Stimulated activated CD8-positive, alpha-beta memory T cell treated with anti-CD3 and anti-CD28 coated beads, Interleukin-4, amount 100 ng/mL, for 4 hours (primary cell): ENCODE data around the gene GNB4.

ENCODE experiments used
- DNase-seq, 2 donors: peaks; one replicate each; pipeline ENCODE4 v3.0.0-alpha.2; 2020; ENCODE audit warnings: low read depth in 2 of 2, low spot score in 1 of 2

GNB4 gene

GRCh38 chr3:179438841-179439240 lies 12.4 kb downstream of the GNB4 start:
- DNase-seq: no peak

- DNase-seq: no peak
Measured at GRCh38 chr3:179436517-179436916, 14.8 kb downstream of the GNB4 start.

GRCh38 chr3:179432451-179432850 lies 18.8 kb downstream of the GNB4 start:
- DNase-seq: no peak

- no peak for DNase-seq
Measured at GRCh38 chr3:179432021-179432420, 19.2 kb downstream of the GNB4 start.

- no peak for DNase-seq
Measured at GRCh38 chr3:179430277-179430870, 20.9 kb downstream of the GNB4 start.

- no peak for DNase-seq
Measured at GRCh38 chr3:179428876-179429548, 22.3 kb downstream of the GNB4 start.

- no peak for DNase-seq
Measured at GRCh38 chr3:179425075-179425474, 26.2 kb downstream of the GNB4 start.

GRCh38 chr3:179421500-179421899 lies 29.8 kb downstream of the GNB4 start:
- DNase-seq: no peak

GRCh38 chr3:179418610-179419009 lies 32.7 kb downstream of the GNB4 start:
- DNase-seq: no peak

GRCh38 chr3:179416681-179417080 lies 34.6 kb downstream of the GNB4 start:
- no peak for DNase-seq

- no peak for DNase-seq
Measured at GRCh38 chr3:179415377-179415776, 35.9 kb downstream of the GNB4 start.

- no peak for DNase-seq
Measured at GRCh38 chr3:179414804-179415203, 36.5 kb downstream of the GNB4 start.

GRCh38 chr3:179410999-179411398 lies 40.3 kb downstream of the GNB4 start:
- DNase-seq: no peak

- no peak for DNase-seq
Measured at GRCh38 chr3:179410331-179410730, 40.9 kb downstream of the GNB4 start.

GRCh38 chr3:179404307-179404706 lies 47.0 kb downstream of the GNB4 start:
- no peak for DNase-seq

GRCh38 chr3:179402963-179403362 lies 48.3 kb downstream of the GNB4 start:
- no peak for DNase-seq

- DNase-seq: no peak
Measured at GRCh38 chr3:179401561-179401960, 49.7 kb downstream of the GNB4 start.

GRCh38 chr3:179398574-179399231 lies 52.6 kb downstream of the GNB4 start:
- DNase-seq: no peak

- no peak for DNase-seq
Measured at GRCh38 chr3:179391906-179392305, 59.4 kb downstream of the GNB4 start.

- DNase-seq: no peak
Measured at GRCh38 chr3:179376474-179376873, 74.8 kb downstream of the GNB4 start.

- no peak for DNase-seq
Measured at GRCh38 chr3:179375091-179375999, 75.9 kb downstream of the GNB4 start.

- DNase-seq: no peak
Measured at GRCh38 chr3:179373938-179374337, 77.3 kb downstream of the GNB4 start.
